MM.1S (cell line): Measurements from ENCODE around the gene TMPRSS6.

ENCODE experiments used
- CTCF ChIP-seq: fragments of 300-600 bp; sonication (generic); IDR thresholded peaks from 2 replicates; pipeline ENCODE4 v1.5.1; 2016; ENCODE audit warnings: antibody characterized with exemption, low read length, mixed read lengths
- EZH2phosphoT487 ChIP-seq: fragments of 300-600 bp; sonication (generic); IDR thresholded peaks from 2 replicates; pipeline ENCODE4 v1.6.1; 2018; ENCODE audit warnings: antibody characterized with exemption, low read length

- no peak for TF ChIP-seq CTCF
- TF ChIP-seq EZH2phosphoT487 = no peak
Measured at GRCh38 chr22:37155971-37156370, 46.5 kb upstream of the TMPRSS6 start.
